ENCODE measurements around the gene FLYWCH2.

GRCh38 chr16:2904100-2904921 is 21.3 kb downstream of the FLYWCH2 start:
- peak; percentile 68 for TF ChIP-seq CTCF (IDR thresholded peaks at IDR 0.05; ENCODE audit: low read depth, low read length)
- peak; percentile 53 for TF ChIP-seq POLR2A (IDR thresholded peaks at IDR 0.05; ENCODE audit: extremely low read depth, insufficient read length)

All from NB4 (cell line).